DMS153 treated with DMSO at 0.1 percent for 48 hours (cell line): Measurements from ENCODE around the gene ULBP3.
A peak's percentile ranks its signal among the peaks of the same experiment; 100 is the strongest.
"Not testable (repeated sequence)": the region's sequence is repeated elsewhere in the genome, so short reads cannot be mapped to it uniquely, and the experiment has no call there.

Source experiments
- DNase-seq: peaks from one replicate; lab custom pipeline; 2025; ENCODE audit not compliant: unreplicated experiment; lab: John Stamatoyannopoulos, UW

Gene ULBP3

GRCh38 chr6:150017186-150017521 is 51.8 kb downstream of the ULBP3 start:
- not testable (repeated sequence) for DNase-seq

- DNase-seq: peak; percentile 56
Measured at GRCh38 chr6:150016324-150017185, 52.4 kb downstream of the ULBP3 start.

GRCh38 chr6:150015281-150016001 is 53.5 kb downstream of the ULBP3 start:
- DNase-seq: not testable (repeated sequence)

GRCh38 chr6:150014623-150015280 is 54.2 kb downstream of the ULBP3 start:
- not testable (repeated sequence) for DNase-seq

GRCh38 chr6:150013785-150014622 is 54.9 kb downstream of the ULBP3 start:
- DNase-seq: not testable (repeated sequence)

GRCh38 chr6:150012846-150013784 is 55.8 kb downstream of the ULBP3 start:
- not testable (repeated sequence) for DNase-seq
